Measurements from ENCODE around the gene PRAF2. TPM values are rescaled to one million over a fixed set of nuclear protein-coding genes. Genes with fewer than 3 reads are reported as not detected.

Gene PRAF2
- total RNA-seq, 1 donor from 2014 or later, result 5.9 TPM

- no peak for DNase-seq (ENCODE audit: low read depth, low spot score)
Measured at GRCh38 chrX:49075347-49075746, 1.5 kb upstream of the PRAF2 start.

GRCh38 chrX:49072712-49073095, 1.1 kb downstream of the PRAF2 start:
- DNase-seq (ENCODE audit: low read depth, low spot score), result no peak

- DNase-seq (ENCODE audit: low read depth, low spot score), result peak; percentile 11
Measured at GRCh38 chrX:49071877-49072711, 1.7 kb downstream of the PRAF2 start.

DNA sequence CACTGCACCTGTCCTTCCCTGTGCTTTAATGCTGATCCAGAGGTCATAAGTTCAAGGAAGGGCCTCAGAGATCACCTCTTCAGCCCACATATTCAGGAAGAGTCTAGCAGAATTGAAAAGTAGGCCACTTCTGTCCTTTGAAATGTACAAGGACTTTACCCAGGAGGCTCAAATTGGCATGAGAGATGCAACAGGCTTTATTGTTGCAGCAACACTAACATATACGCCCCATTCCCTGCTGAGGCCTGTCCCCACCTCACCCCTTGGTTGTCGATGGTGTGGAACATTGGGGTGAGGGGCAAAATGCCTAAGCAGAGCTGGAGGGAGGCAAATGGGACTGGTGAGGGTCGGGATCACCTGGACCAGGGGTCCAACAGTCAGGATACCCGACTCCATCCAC, 2.8 kb downstream of the PRAF2 start:
- no peak for DNase-seq (ENCODE audit: low read depth, low spot score)

- no peak for DNase-seq (ENCODE audit: low read depth, low spot score)
Measured at GRCh38 chrX:49069038-49069437, 4.8 kb downstream of the PRAF2 start.

DNA sequence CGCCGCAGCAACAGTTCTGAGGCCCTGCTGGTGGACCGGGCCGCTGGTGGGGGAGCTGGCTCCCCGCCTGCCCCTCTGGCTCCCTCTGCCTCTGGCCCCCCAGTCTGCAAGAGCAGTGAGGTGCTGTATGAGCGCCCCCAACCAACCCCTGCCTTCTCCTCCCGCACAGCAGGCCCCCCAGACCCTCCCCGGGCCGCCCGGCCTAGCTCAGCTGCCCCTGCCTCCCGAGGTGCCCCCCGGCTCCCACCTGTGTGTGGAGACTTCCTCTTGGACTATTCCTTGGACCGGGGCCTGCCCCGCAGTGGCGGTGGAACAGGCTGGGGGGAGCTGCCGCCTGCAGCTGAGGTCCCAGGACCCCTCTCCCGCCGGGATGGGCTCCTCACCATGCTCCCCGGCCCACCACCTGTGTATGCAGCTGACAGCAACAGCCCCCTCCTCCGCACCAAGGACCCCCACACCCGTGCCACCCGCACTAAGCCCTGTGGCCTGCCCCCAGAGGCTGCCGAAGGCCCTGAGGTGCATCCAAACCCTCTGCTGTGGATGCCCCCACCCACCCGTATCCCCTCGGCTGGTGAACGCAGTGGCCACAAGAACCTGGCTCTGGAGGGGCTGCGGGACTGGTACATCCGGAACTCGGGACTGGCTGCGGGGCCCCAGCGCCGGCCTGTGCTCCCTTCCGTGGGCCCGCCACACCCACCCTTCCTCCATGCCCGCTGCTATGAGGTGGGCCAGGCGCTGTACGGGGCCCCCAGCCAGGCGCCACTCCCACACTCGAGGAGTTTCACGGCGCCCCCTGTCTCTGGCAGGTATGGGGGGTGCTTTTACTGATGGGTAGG, 6.3 kb downstream of the PRAF2 start:
- no peak for DNase-seq (ENCODE audit: low read depth, low spot score)

- no peak for DNase-seq (ENCODE audit: low read depth, low spot score)
Measured at GRCh38 chrX:49066690-49067089, 7.1 kb downstream of the PRAF2 start.

DNA sequence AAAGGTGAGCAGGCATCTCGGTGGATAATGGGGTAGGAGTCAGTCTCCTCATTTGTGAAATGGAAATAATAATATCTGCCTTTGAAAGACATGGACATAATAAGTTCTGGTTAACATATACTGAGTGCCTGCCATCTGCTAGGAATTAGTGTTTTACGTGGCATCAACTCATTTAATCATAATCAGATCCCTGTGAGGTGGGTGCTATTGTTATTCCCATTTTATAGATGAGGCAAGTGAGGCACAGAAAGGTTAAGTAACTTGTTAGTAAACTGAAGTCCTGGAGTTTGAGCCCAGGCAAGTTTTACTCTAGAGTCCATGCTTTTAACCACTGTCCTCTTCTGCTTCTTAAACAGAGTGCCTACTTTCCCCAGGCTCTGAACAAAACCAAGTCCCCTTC, 7.5 kb downstream of the PRAF2 start:
- DNase-seq (ENCODE audit: low read depth, low spot score), result no peak

GRCh38 chrX:49064735-49065134, 9.1 kb downstream of the PRAF2 start:
- DNase-seq (ENCODE audit: low read depth, low spot score), result no peak

DNA sequence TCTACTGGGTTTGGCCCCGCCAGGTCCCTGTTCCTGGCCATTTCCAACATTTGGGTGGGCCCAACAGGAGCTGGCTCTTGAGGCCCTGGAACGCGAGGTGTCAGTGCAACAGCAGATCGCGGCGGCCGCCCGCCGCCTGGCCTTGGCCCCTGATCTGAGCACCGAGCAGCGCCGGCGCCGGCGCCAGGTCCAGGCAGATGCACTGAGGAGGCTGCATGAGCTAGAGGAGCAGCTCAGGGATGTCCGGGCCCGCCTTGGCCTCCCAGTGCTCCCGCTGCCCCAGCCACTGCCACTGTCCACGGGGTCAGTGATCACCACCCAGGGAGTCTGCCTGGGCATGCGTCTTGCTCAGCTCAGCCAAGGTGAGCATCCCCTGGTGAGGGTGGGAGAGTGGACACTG, 9.5 kb downstream of the PRAF2 start:
- DNase-seq (ENCODE audit: low read depth, low spot score), result no peak

DNA sequence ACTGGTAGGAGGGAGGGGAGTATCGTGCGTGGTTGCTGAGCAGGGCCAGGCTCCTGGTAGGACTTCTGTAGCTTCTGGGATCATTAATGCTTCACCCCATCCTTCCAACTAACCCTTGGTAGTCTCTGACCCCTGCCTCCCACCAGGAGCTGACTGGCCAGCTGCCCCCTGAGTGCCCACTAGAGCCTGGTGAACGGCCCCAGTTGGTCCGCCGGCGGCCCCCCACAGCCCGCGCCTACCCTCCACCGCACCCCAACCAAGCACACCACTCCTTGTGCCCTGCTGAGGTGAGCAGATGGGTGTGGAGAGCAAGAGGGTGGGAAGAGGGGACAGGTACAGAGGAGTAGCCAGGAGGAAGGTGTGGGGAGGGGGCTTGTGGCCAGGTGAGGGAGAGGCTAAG, 10.1 kb downstream of the PRAF2 start:
- DNase-seq (ENCODE audit: low read depth, low spot score), result no peak

GRCh38 chrX:49061916-49062315, 11.9 kb downstream of the PRAF2 start:
- no peak for DNase-seq (ENCODE audit: low read depth, low spot score)

DNA sequence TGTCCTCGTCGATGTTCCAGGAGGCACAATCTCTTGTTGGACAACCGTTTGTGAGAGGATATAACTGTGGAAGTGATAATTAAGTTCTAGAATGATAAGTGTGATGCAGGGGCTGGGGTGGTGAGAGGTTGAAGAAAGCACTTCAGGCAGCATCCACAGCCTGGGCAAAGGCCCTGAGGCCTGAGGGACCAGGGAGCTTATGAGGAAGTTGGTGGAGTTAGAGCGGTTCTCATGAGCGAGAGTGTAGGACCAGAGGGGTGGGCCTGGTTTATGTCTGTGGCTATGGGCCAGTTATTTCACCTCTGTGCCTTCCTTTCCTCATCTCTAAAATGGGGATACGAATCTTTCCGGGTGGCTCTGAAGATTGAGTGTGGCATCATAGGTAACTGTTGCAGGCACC, 12.3 kb downstream of the PRAF2 start:
- no peak for DNase-seq (ENCODE audit: low read depth, low spot score)

GRCh38 chrX:49060914-49061313, 12.9 kb downstream of the PRAF2 start:
- no peak for DNase-seq (ENCODE audit: low read depth, low spot score)

GRCh38 chrX:49059681-49060085, 14.1 kb downstream of the PRAF2 start:
- no peak for DNase-seq (ENCODE audit: low read depth, low spot score)

GRCh38 chrX:49059201-49059600, 14.6 kb downstream of the PRAF2 start:
- DNase-seq (ENCODE audit: low read depth, low spot score), result no peak

DNA sequence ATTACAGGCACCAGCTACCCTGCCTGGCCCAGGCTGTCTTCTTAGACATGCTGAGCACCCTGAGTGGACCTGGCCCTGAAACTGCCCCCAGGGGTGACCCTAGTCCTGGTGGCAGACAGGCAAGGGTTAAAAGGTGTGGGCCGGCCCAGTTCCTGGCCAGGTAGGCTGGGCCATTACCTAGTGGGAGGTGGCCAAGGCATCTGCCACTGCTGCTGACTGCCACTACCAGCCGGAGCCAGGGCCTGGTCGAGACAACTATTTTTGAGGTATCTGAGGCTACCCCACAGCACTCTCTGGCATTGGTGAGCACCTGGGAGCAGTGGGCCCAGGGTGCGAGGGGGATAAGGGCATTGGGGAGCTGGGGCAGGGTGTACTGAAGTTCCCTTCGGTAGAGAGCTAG, 15.0 kb downstream of the PRAF2 start, which contains the start of gene CCDC120:
Gene CCDC120 (plus strand): TSS at position 206 of the 400 bp plus-strand sequence. CDS start 3,043 bp downstream, outside the sequence.
- no peak for DNase-seq (ENCODE audit: low read depth, low spot score)

DNA sequence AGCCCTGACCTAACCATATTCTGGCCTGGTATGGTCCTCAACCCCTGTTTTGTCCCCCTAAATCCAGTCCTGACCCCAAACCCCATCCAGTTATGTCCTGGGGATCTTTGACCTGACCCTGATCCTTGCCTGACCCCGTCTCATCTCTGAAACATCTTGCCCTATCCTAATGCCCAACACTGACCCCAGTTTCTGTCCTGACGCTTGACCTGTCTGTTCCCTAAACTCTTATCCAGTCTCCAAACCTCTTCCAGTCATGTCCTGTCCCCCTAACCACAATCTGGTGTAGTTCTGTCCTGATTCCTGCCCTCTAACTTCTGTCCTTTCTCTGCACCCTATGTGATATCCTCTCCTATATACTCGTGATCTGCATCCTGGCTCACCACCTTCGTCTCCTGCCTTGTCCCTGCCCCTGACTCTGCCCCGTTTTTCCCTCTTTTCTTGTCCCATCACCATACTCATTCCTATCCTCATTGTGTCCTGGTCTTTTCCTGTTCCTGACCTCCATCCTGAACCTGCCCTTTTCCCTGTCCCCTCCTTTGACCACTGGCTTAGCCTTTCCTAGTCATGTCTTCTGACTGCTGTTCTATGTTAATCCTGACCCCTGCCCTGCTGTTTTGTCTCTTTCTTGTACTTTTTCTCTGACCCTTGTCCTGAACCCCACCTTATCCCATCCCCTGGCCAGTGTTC, 19.6 kb downstream of the PRAF2 start:
- DNase-seq (ENCODE audit: low read depth, low spot score), result no peak

DNA sequence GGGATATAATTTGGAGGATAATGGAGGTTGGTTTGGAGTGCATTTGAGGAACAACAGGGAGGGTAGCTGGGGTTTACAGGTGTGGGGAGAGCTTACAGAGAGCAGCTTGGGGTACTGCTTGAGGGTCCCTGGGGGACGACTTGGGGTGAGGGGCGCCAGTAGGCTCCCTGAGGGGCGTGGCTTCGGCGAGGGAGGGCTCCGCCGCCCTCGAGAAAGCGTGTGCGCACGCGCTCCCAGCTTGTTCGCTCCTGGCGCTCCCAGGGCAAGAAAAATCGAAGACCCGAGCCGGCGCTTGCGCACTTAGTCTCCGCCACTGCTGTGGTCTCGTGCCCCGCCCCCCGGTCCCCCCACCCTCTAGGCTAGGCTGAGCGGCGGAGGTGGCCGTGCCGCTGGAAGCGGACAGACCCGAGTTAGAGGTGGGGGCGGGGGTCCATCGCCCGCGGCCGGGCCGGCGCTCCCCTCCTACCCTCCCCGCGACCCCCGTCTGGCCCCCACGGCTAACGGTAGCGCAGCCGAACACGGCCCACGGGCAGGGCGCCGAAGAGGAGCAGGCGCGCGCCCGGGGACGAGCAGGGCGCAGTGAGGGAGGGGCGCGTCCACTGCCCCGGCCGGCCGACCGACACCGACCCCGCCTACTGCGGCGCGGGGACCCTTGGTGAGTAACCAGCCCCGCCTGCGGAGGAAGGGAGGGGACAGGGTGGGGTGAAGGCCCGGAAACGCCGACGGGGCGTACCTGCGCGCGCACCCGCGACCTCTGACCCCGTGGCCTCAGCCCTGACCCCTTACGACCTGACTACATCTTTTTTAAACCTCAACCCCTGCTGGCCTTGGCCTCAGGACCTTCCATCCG, 20.4 kb downstream of the PRAF2 start:
- DNase-seq (ENCODE audit: low read depth, low spot score), result no peak

GRCh38 chrX:49043987-49044281, 29.9 kb downstream of the PRAF2 start:
- no peak for DNase-seq (ENCODE audit: low read depth, low spot score)

Measured in pulmonary artery endothelial cell (primary cell).